ENCODE results near the gene CACNA1F. TPM values are rescaled to one million over a fixed set of nuclear protein-coding genes. Genes with fewer than 3 reads are reported as not detected.

Gene CACNA1F
- total RNA-seq, 2 experiments from 2014 or later: 0.12 to 0.33 TPM

DNA sequence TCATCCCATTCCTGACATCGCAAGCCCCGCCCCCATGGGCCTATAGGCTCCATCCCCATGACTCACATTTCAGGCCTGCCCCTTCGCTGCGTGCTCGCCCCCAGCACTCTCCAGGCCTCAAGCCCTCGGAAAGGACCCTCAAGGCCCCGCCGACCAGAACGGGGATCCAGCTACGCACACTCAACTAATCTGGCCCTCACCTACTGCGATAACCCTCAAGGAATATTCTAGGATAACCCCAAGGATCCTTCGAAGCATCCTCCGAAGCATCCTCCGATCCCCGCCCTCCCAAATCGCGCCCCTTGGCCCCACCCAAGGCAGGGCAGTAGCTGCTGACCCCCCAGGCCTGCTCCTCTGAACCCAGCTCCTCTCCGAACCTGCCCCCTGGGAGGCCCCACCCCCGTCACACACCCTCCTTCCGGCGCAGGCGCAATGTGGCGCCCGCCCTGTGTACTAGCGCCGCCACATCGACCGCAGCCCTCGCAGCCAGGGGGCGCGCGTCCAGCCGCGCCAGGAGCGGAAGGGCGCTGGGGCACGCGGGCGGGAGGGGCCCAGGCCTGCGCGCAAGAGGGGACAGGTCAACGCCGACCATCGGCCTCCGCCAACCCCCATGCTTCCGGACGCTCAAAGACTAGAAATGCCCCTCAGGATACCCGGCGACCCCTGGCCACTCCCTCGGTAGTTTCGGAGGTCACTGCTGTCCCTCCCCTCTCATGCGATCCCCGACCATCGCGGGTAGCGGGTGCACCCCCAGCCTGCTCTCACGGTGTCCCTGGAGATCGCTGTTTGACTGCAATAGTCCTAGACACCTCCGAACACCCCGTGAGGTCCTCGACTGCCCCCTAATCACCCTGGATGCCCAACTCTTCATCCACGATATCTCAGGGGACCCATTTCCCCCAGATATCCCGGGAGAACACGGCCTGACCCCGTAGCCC lies 77.0 kb downstream of the CACNA1F start:
- no peaks in the 10 kb centered on the region for H3K27me3 Mint-ChIP-seq
- peak overlapping the region; percentile 94 for H3K4me3 Mint-ChIP-seq
- peaks cover 16% of the 10 kb centered on the region for H3K4me1 Mint-ChIP-seq
- no peaks in the 10 kb centered on the region for H3K9me3 Mint-ChIP-seq
- peaks cover 2% of the 10 kb centered on the region for H3K36me3 Mint-ChIP-seq (ENCODE audit: low read depth)
- peak overlapping the region; percentile 97 for H3K27ac Mint-ChIP-seq
- POLR2A ChIA-PET: no interaction called here
- CTCF ChIA-PET: interaction anchor here (0.6 to 2.7 kb wide), 9 partner anchors 8 to 184 kb away, joined by 3 to 14 read pairs (median 3); partner anchors contain the start of gene KCND1
- DNase-seq: peak; percentile 84

DNA sequence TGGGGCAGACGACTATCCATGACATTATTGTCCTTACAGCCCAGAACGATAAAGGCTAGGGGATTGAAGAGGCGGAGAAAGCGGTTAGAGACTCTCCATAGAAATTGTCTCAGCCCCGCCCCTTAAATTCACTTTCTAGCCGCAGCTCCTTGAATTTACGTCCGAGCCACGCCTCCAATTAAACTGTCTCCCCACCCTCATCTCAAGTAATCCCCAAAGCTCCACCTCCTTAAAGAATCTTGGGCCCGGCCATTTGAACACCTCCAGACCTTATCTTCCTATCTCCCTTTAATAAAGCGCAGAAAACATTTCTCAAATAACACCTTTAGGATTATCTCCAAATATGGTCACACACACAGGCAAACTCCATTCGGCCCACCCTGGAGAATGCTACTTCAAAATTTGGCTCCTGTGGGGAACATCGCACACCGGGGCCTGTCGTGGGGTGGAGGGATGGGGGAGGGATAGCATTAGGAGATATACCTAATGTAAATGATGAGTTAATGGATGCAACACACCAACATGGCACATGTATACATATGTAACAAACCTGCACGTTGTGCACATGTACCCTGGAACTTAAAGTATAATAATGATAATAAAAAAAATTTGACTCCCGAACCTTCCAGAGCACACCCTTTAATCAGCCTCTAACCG lies 77.8 kb downstream of the CACNA1F start:
- Mint-ChIP-seq H3K36me3 (ENCODE audit: low read depth) (peaks cover 2% of the 10 kb centered on the region), H3K27me3 (no peaks in the 10 kb centered on the region), H3K9me3 (no peaks in the 10 kb centered on the region), H3K4me1 (peaks cover 16% of the 10 kb centered on the region), H3K27ac (peak overlapping the region; percentile 97), H3K4me3 (peak overlapping the region; percentile 94)
- peak; percentile 36 for DNase-seq
- ChIA-PET CTCF (interaction anchor here (0.6 to 2.7 kb wide), 10 partner anchors 9 to 183 kb away, joined by 3 to 14 read pairs (median 3); partner anchors contain the start of gene KCND1), POLR2A (interaction anchor here (0.6 kb wide), 1 partner anchor 24 kb away, joined by 3 read pairs; no protein-coding TSS in a partner anchor)

Other genes with a start within 250 kb of the CACNA1F start
- 10 to 100 TPM; 73.2 to 91.2 TPM for gene GRIPAP1, start 231.1 kb downstream of the CACNA1F start, total RNA-seq
- gene TFE3, start 190.0 kb downstream of the CACNA1F start, total RNA-seq: 10 to 100 TPM; 25.7 to 26.8 TPM
- gene CCDC120, start 174.3 kb downstream of the CACNA1F start, total RNA-seq: 1 to 10 TPM; 5.5 to 5.9 TPM
- gene PRAF2, start 159.3 kb downstream of the CACNA1F start, total RNA-seq: 10 to 100 TPM; 24.7 to 27.1 TPM
- 10 to 100 TPM; 44.0 to 48.6 TPM for gene WDR45, start 153.5 kb downstream of the CACNA1F start, total RNA-seq
- 10 to 100 TPM; 29.2 to 33.2 TPM for gene GPKOW, start 109.6 kb downstream of the CACNA1F start, total RNA-seq
- 1 to 10 TPM; 1.9 to 2.8 TPM for gene MAGIX, start 70.6 kb downstream of the CACNA1F start, total RNA-seq
- 100 to 1,000 TPM; 245 to 270 TPM for gene PLP2, start 61.4 kb downstream of the CACNA1F start, total RNA-seq
- 10 to 100 TPM; 13.7 to 17.6 TPM for gene PRICKLE3, start 47.0 kb downstream of the CACNA1F start, total RNA-seq
- gene SYP, start 33.1 kb downstream of the CACNA1F start, total RNA-seq: 1 to 10 TPM; 2.5 to 2.7 TPM
- gene CCDC22, start 2.1 kb upstream of the CACNA1F start, total RNA-seq: 10 to 100 TPM; 25.4 to 28.3 TPM
- gene FOXP3, start 31.4 kb upstream of the CACNA1F start, total RNA-seq: 10 to 100 TPM; 12.8 to 13.0 TPM
- gene PPP1R3F, start 36.5 kb upstream of the CACNA1F start, total RNA-seq: 10 to 100 TPM; 11.2 to 12.3 TPM
- not detected for gene GAGE10, start 70.3 kb upstream of the CACNA1F start, total RNA-seq
- gene GAGE12J, start 88.7 kb upstream of the CACNA1F start, total RNA-seq: not detected
- gene GAGE13, start 98.2 kb upstream of the CACNA1F start, total RNA-seq: not detected

All from activated CD4-positive, alpha-beta T cell treated with anti-CD3 and anti-CD28 coated beads, Interleukin-2, amount 10 ng/mL, durations not matched to agents 7 days and 5 days (primary cell).